ENCODE measurements around the gene REV1.

DNA sequence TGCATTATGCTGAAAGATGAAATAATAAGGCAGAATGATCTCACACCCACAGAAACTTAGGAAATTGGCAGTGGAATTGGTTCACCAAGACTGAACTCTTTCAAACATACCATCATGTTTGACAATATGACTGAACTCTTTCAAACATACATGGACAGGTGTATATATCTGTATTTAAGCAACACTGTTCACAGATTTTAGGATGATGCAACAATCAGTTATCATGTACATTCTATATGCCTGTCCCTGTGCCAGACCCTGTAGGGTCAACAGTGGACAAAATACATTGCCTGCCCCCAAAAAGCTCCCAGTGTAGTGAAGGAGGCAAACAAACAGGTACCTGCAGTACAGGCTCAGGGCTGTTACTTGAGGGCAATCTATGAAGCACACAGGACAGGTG, 2.9 kb upstream of the REV1 start:
- no peak for TF ChIP-seq POLR2A (IDR thresholded peaks at IDR 0.05)
- no peak for TF ChIP-seq POLR2AphosphoS5 (IDR thresholded peaks at IDR 0.05)
- TF ChIP-seq, protein P1, sequence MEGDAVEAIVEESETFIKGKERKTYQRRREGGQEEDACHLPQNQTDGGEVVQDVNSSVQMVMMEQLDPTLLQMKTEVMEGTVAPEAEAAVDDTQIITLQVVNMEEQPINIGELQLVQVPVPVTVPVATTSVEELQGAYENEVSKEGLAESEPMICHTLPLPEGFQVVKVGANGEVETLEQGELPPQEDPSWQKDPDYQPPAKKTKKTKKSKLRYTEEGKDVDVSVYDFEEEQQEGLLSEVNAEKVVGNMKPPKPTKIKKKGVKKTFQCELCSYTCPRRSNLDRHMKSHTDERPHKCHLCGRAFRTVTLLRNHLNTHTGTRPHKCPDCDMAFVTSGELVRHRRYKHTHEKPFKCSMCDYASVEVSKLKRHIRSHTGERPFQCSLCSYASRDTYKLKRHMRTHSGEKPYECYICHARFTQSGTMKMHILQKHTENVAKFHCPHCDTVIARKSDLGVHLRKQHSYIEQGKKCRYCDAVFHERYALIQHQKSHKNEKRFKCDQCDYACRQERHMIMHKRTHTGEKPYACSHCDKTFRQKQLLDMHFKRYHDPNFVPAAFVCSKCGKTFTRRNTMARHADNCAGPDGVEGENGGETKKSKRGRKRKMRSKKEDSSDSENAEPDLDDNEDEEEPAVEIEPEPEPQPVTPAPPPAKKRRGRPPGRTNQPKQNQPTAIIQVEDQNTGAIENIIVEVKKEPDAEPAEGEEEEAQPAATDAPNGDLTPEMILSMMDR (IDR thresholded peaks at IDR 0.05), result no peak
